COR-L47 (cell line): ENCODE data around the gene JPH2.

Experiments
- DNase-seq: peaks from one replicate; lab custom pipeline; 2025; lab: John Stamatoyannopoulos, UW

JPH2 gene

DNA sequence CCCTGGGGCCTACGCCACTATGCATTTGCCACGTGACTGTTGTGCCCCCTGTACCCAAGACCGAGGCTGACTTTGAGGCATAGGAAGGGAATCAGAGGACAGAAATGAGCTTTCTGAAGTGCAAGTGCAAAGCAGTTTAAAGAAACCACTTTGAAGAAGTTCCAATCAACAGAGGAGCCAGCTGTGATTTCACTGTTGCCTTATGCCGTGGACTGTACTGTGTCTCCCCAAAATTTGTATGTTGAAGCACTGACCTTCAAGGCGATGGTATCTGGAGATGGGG, 111.1 kb downstream of the JPH2 start:
- no peak for DNase-seq

DNA sequence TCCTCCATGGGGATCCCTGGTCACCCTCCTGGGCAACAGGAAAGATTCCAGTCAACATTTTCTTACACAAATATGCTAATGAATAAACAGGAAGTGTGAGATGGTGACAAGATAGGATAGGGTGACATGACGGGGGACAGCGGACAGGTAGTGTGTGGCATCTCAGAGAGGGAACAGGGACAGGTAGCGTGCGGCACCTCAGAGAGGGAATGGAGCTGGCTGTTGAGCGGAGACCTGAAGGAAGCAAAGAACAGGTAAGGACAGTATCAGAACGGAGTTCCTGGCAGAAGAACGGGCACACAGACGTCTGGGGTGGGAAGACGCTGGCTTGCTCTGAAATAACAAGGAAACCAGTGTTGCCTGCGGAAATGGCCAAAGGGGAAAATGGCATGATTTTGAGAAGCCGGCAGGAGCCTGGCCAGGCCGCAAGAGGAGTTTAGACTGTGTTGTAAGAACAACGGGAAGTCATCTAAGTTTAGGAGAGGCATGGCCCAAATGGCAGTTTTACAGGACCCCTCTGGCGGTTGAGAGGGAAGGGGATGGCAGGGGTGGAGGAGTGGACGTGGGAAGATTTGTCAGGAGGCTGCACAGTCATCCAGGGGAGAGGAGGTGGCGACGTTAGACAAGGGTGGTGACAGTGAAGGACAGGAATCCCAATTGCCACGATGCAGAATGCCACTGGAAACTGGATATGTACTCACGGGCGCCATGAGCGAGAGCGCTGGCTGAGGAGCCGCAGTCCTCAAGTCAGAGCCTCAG, 111.6 kb downstream of the JPH2 start:
- no peak for DNase-seq

DNA sequence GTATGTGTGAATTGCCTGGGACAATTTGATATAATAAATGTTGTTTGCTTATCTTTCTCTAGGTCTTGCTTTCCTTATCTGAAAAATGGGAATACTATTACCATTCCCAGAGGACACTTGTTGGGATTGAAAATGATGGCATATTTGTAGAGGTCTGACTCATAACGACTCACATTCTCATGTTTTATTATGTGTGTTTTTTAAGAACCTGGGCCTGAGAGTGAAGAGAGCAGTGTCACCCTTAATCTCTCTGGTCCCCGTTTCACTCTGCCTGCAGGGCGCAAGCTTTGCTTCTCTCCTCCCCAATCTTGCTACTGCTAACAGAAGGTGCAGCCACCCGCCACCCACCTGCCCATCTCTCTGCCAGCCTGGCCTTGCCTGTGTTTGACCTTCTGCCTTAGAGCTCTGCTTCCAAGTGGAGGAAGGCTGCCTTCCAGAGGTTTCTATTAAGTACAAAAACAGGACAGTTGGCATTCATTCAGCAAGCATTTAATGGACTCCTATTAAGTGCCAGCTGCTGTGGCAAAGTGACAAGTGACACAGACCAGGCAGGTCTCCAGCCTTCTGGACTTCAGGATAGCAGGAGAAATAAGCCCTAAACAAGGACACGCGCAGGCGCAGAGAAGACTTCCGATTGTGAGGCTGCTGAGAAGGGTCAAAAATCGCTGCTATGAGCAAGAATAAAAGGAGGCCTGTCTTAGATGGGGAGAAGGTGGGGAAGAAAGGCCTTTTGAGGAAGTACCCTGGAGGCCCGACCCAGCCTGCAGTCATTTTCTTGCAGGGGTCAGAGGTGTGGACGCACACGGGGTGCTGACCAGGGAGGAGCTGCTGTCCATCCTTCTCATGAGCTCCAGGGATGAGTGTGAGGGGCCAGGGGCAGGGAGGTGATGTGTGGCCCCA, 112.5 kb downstream of the JPH2 start:
- DNase-seq, result no peak

DNA sequence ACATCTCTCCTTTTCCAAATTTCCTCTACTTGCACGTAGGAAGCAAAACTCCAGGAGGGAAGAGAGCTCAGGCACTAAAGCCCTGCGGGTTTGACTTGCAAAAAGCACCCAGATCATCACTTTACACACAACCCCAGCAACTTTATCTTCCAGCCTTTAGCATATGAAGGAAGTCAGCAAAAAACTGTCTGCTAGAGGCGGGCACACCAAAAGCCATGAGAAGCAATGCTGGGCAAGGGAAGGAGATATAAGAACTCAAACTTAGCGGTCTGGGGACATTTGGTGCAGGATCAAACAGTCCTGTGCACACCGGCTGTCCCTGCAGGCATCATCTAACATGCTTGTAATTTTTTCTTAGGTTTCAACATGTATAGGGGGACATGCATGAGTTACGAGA, 113.3 kb downstream of the JPH2 start:
- no peak for DNase-seq

DNA sequence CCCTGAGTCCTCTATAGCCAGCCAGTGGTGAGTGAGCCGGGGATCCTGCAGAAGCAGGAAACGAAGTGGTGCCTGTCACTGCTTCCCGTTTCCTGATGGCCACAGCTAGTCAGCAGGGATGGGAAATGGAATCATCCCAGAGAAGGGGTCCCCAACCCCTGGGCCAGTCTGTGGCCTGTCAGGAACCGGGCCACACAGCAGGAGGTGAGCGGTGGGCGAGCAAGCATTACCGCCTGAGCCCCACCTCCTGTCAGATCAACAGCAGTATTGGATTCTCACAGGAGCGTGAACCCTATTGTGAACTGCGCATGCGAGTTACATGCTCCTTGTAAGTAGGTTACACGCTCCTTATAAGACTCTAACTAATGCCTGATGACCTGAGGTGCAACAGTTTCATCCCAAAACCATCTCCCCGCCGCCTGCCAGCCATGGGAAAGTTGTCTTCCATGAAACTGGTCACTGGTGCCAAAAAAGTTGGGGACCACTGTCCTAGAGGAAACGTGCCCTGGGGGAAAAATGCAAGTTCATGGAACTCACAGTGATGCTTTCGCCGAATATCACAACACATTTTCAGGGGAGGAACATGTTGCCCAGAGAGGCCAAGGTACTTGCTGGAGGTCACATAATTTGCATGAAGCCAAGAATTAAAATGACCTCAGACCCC, 113.8 kb downstream of the JPH2 start:
- DNase-seq, result no peak

DNA sequence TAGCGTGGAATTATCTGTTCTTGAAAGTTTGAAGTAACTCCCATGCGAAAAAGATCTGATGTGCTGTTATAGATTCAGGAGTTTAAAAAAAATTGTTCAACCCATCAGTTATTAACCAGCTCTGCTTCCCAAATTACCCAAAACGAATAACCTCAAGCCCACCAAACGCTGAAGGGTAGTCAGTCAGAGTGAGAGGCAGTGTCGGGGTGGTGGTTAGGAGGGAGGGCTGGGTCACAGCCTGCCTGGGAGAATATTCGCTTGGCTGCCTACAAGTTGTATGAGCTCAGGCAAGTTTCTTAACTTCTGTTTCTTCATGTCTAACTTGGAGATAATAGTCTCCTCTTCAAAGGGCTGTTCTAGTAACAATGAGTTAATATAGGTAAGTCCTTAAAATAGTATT, 114.6 kb downstream of the JPH2 start:
- no peak for DNase-seq

DNA sequence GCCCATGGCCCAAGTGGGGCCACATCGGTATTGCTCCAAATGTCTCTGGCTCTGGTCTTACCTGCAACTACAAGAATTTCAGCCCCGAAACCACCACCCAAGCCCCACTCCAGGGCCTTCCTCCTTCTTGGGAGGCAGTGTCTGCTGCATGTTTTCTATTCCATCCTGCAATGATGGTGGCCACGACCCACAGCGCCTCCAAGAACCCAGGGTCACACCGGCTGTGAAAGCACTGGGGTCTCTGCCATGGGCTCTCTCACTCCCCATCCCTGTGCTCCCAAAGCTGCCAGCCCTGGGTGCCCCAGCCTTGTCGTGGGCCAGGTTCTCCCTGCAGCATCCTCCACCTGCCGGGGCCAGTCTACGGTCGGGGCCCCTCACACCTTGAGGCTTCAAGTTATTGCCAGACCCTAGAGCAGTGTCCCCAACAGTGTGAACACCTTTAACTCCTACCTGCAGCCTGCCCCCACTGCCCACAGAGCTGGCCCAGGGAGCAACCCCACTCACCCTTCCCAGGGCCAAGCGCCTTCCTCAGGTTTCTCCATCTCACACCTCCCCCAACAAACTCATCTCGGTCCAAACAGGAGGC, 115.4 kb downstream of the JPH2 start:
- DNase-seq, result no peak

DNA sequence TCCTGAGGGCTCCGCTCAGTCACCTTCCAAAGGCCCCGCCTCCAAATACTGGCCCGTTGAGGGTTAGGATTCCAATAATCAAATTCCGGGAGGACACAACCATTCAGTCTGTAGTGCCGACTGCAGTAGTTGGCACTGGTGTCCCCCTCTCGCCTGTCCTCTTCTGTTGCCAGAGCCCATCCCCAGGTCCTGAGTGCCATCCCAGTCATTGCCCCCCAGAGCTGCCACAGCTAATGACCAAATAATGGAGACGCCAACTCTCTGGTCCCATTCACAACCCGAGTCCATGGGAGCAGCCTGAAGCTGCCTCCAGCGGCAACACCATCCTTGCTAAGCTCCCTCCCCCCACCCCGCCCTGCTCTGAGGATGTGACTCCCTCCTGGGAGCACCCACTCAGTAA, 115.9 kb downstream of the JPH2 start:
- no peak for DNase-seq

DNA sequence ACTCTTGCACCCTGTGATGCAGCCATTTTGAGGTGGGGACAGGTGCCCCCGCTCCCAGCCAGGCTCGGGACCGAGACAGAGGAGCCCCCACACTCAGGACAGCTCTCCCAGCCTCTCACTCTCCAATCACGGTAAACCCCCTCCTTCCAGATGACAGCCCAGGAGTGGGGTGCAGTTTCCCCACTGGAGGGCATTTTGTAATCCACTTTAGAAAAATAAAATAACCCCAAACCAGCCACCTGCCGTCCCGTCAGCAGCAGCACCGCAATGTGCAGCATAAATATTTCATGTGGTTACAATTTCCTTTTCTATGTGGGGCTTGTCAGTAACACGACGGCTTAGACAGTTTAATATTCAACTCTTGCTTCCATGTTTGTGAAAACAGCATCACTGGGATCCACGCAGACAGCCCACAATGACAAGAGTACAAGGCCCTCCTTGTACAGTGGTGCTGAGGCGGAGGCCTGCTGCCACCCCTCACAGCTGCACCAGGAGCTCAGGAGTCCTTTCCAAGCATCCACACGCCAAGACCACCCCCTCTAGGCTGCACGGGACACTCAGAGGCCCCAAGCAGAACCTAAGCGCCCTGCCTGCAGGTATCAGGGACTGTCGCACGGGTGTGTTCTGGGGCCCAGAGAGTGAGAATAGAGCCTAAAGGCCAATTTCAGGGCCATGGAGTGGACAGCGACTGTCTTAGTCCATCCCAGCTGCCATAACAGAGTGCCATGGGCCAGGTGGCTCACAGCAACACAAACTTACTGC, 116.7 kb downstream of the JPH2 start:
- DNase-seq, result no peak

DNA sequence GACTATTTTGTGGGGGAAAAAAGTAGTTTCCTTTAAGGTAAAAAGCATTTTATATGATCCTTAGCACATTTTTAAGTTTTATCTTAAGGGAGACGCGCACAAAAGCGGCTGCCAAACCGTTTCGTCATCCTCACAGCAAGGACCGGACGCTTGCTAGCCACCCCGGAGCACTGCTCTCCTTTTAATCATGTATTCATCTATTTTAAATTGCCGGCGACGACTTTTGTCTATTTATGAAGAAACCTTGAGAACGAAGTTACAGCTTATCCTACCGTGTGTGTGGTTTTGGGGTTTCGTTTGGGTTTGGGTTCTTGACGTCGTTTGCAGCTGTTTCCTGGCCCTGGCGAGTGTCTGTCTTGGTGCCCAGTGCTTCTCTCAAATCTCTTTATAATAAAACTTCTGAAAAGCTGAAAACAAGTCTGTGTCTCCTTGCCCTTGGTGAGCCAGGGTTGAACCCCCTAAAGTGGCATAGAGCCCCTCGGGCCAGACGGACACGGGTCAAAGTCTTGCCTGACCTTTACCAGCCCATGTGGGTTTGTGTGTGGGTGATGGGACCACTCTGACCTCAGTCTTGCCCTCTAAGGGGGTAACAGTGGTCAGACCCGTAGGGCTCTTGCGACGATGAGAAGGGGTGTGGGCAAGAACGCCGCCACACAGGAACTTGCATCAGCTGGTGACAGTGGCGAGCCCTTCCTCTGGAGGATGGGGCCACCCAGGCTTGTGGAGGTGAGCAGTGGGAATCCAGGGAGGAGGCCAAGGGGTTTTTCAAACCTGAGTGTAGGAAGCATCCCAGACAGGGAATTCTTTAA, 117.6 kb downstream of the JPH2 start:
- DNase-seq, result no peak

DNA sequence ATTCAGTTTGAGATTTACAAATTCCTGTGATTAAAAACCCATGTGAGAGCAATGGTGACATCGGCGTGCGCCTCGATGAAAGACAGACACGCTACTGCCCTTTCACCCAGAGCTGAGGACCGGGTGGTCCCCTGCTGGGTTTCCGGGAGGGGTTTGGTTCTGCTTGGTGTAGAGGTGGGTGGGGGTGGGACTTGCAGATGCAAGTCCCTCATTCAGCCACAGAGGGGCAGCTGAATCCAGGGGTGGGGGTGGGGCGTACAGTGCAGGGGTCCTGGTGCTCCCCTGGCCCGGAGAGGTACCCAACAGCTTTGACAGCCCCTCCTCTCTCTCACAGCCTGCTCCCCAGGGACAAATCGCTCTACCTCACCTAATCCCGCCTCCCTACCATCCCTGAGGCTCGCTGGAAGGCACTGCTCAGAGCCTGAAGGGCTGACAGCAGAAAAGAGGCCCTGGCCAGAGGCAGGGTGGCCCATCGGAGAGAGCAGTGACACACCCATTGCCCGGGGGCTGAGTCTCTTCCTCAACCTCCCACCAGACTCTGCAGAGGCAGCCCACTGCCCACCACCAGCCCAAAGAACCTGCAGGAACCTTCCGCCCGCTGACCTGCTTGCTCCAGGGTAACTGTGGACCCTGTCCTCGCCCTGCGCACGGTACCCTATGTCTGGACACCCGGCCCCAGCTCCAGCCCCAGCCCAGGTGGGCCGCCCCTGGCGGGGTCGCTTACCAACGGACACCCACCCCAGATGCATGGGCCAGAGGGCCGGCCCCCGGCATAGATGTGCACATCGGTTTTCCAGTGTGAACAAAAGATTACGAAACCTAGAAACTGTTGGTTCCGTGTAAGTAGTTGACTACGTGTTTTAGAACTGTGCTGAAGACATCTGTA, 118.4 kb downstream of the JPH2 start:
- DNase-seq, result no peak

DNA sequence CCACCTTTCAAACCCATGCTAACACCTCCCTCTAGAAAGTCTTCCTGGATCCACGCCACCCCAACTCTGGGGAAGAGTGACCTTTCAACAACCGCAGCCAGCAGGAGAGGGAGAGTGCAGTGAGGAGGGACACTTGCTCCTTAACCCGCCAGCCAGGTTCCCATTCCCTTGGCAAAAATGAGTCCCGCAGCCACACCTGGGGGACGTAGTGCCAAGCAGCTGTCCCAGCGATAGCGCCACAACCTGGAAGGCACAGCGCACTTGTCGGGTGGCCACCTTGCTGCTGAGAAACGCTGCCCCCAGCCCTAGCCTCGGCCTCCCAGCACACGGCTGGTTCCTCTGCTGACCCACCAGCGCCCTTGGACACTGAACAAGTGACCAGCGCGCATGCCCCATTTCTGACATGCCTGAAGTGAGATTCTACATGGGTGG, 119.3 kb downstream of the JPH2 start:
- no peak for DNase-seq

DNA sequence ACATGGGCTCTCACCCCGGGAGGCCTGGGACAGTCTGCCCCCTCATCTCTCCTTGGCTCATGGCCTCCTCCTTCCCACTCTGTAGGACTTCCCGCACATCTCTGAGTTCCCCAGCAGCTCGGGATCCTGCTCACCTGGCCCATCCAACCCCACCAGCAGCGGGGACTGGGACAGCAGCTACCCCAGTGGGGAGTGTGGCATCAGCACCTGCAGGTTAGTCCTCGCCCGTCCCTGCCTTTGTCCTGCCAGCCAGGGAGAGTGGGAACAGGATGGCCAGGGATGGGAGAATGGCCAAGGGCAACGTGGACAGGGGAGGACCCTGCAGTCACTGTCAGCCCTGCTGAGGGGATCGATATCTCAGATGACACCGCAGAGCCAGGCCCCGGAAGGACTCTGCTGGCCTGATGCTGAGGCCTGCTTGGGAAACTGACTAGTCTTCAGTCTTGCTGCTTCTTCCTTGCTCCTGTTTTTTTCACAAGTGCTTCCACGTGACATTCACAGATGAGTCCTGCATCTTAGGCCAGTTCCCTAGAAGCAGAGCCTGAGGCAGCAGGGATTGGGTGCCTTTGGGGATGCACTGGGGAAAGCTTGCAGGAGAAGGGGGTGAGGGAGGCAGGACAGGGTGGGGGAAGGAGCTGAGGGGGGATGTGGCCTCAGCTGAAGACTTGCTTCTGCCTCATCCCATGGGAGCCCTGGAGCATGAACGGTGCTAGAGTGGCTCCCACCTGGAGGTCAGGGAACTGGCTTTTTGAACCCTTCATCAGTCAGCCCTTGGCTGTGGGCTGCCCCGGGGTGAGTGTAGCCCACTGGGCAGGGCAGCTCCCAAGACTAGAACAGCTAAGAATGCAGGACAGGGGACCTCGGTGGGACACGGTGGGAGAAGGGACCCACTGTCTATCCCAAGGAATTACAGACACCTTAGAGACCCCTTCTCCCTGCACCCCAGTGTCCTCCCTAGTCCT, 120.1 kb downstream of the JPH2 start:
- DNase-seq, result no peak

DNA sequence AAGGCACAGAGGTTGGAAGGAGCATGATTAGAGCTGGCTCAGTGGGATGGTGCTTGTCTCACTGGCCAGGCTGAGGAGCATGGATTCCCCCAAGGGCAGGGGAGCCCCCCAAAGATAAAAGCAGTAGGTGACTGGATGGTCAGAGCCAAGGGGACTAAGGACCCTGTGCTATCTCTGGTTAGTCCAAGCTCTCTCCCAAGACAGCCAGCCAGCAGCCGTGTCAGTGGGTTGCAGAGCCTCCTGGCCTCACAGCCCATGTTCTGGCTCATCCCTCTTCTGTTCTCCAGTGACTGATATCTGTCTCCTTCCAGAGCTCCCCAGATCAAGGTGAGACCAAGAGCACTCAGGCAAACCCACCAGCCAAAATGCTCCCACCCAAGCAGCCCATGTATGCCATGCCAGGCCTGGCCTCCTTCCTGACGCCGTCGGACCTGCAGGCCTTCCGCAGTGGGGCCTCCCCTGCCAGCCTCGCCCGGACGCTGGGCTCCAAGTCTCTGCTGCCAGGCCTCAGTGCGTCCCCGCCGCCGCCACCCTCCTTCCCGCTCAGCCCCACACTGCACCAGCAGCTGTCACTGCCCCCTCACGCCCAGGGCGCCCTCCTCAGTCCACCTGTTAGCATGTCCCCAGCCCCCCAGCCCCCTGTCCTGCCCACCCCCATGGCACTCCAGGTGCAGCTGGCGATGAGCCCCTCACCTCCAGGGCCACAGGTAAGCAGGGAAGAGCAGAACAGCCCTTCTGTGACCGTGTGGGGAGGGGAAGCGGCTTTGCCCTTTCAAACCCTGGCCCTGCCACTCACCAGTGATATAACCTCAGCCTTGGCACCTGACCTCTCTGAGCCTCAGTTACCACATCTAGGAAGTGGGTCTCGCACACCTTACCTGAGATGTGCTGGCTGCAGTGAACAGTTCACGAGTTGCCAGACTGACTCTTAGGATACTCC, 121.3 kb downstream of the JPH2 start:
- DNase-seq, result no peak

DNA sequence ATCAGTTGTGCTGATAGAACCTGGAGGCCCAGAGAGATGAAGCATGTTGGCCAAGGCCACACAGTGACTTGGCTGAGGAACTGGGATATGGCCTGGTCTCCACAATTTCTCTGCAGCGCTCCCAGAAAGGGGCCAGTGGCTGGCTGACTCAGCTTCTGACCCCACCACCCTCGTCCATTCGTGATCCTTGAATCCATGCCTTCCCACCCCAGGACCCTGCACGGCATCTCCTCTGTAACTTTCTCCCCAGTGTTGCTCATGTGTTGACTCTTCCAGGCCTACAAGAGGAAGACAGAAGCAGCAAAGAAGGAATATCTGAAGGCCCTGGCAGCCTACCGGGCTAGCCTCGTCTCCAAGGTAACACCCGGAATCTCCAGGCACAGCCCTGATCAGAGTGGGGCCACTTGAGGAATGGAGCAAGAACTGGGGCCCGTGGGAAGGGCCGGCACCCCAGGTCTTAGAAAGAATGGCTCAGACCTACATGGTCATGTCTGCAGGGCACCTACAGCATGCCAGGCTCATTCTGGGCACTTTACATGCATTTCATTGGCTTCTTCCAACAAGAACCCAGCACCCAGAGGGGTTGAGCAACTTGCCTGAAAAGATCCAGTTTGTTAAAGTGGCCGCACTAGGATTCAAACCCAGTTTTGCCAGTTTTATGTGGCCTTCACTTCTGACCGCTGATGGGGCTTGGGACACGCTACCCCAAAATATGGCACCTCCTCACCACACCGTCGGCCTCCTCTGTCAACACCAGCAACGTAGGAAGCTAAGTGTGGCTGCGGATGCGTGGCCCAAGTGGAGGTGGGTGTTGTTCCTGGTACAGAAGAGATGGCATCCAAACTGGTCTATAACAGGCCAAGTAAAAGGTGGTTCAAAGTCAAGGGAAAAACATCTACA, 122.2 kb downstream of the JPH2 start:
- DNase-seq, result no peak
